Fibroblast of the aortic adventitia (primary cell): Measurements from ENCODE around the gene SLC34A3. TPM values are rescaled to one million over a fixed set of nuclear protein-coding genes. Genes with fewer than 3 reads are reported as not detected.

Experiments
- DNase-seq: peaks from one replicate; pipeline ENCODE4 v3.0.0-alpha.2; 2010; ENCODE audit warnings: low read depth
- H3K4me3 ChIP-seq: 2 replicates; pipeline ENCODE4 v1.5.1; 2011; ENCODE audit warnings: low read depth, mild to moderate bottlenecking, control low read depth, low read length, moderate library complexity
- total RNA-seq: library from RNA; depleted of rRNA; stranded (reverse); fragments of >200 nt; gene quantifications from 2 replicates; pipeline ENCODE4 v1.2.3, GENCODE V29; 2012; ENCODE audit warnings: low replicate concordance
- TF ChIP-seq, protein P1 (sequence below): IDR thresholded peaks from 2 replicates; pipeline ENCODE4 v1.5.1; 2011; ENCODE audit warnings: mild to moderate bottlenecking, low read length, control low read depth, inconsistent platforms; ENCODE audit not compliant: insufficient read depth

Gene SLC34A3
- total RNA-seq, 1 donor: not detected

DNA sequence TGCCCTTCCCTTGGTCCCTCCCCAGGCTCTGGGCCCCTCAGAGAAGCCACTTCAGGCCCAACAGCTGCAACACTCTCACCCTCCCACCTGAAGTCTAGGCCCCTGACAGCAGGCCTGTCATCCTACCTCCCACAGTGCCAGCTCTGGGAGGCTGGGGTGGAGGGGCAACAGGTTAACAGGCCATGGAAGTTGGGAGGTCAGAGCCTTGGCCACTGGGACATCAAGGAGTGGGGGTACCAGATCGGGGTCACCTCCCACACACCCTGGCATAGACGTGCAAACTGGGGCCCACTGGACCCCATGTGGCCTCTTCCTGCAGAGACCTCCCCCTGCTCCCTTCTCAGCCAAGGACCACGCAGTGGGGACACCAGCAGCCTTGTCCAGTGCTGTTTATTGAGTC, 39.5 kb upstream of the SLC34A3 start:
- TF ChIP-seq, protein P1, sequence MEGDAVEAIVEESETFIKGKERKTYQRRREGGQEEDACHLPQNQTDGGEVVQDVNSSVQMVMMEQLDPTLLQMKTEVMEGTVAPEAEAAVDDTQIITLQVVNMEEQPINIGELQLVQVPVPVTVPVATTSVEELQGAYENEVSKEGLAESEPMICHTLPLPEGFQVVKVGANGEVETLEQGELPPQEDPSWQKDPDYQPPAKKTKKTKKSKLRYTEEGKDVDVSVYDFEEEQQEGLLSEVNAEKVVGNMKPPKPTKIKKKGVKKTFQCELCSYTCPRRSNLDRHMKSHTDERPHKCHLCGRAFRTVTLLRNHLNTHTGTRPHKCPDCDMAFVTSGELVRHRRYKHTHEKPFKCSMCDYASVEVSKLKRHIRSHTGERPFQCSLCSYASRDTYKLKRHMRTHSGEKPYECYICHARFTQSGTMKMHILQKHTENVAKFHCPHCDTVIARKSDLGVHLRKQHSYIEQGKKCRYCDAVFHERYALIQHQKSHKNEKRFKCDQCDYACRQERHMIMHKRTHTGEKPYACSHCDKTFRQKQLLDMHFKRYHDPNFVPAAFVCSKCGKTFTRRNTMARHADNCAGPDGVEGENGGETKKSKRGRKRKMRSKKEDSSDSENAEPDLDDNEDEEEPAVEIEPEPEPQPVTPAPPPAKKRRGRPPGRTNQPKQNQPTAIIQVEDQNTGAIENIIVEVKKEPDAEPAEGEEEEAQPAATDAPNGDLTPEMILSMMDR: no peak
- no peak for DNase-seq
- no peak overlapping the region for H3K4me3 ChIP-seq

DNA sequence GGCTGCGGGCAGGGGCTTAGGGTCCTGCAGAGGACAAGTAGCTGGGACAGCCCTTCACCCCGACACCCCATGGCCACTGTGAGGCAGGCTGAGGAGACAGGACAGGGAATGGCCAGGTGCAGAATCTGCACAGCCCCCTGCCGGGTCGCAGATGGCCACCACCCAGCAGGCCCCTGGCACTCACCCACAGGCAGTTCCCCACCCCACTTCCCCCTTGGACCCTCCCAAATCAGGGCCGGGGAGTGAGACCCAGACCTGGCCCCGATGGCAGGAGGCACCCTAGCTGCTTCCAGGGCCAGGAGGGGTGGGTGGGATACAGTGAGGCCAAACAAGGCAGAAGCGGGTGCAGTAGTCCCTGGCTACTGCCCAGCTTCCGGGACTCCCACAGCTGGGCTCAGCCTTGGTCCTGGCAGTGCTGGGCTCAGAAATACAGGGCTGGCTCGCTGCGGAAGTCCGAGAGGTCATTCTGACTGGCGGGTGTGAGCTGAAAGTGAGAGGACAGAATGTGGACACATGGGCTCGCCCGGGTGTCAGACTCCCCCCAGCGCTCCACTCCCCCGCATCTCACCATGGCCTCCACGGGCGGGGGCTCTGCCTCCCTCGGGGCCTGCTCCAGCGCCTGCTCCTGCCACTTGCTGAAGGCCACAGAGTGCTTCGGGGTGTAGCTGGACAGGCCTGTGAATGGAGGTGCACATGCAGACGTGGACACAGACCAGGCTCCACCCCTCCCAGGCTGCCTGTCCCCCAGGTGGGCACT, 38.8 kb upstream of the SLC34A3 start:
- H3K4me3 ChIP-seq: no peak overlapping the region
- DNase-seq: no peak
- TF ChIP-seq, protein P1: no peak

GRCh38 chr9:137192448-137192780, 38.3 kb upstream of the SLC34A3 start:
- H3K4me3 ChIP-seq: no peak overlapping the region
- TF ChIP-seq, protein P1: no peak
- no peak for DNase-seq

DNA sequence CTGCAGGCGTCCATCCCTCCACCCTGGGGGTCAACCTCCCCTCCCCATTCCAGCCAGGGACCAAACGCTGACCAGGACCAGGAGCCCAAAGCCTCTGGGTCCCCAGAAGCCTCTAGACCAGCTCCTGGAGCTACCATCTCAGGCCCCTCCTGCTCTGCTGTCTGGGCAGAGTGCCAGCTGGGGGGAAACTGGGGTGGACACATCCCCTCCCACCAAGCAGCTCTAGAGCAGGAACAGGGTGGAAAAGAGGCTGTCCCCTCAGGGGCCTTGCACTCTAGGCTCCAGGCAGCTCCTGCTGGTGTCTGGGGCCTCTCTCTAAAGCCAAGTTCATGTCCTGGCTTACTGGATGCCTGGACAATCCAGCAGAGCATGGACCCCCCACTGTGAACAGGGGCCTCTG, 37.8 kb upstream of the SLC34A3 start:
- TF ChIP-seq, protein P1: no peak
- H3K4me3 ChIP-seq: no peak overlapping the region
- no peak for DNase-seq

DNA sequence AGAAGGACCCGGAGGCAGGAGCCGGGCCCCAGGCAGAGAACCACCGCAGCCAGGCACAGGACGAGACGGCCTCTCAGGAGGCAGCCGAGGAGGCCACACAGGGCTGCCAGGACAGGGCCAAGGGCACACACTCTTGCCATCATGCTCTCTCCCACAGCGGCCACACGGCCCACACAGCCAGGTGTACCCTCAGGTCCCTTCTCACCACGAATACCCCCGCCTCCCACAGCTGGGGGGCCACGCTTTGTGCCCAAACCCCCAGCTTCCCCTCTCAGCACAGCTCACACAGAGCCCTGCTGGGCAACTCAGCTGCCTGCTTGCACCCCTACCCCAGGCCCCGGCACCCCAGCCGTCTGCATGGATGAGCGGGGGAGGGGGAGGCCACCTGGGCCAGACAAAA, 36.9 kb upstream of the SLC34A3 start:
- no peak overlapping the region for H3K4me3 ChIP-seq
- TF ChIP-seq, protein P1: no peak
- DNase-seq: no peak

DNA sequence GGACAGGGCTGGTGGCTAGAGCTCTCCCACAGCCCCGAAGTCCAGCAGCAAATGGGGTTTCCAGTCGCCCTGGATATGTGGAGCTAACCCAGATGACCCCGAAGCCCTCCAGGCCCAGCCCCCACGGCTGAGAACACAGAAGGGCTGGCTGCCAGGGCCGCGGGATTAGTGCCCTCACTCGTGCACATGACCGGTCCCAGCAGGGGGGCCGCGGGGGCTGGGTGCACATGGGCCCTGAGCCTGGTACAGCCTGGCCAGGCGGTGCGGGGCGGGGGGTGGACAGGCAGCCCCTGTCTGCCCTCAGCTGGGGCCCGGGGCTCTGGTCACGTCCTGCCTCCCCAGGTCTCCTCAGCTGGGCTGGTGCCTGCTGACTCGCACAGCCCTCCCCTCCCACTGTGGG, 36.3 kb upstream of the SLC34A3 start:
- no peak for DNase-seq
- TF ChIP-seq, protein P1: no peak
- H3K4me3 ChIP-seq: no peak overlapping the region

DNA sequence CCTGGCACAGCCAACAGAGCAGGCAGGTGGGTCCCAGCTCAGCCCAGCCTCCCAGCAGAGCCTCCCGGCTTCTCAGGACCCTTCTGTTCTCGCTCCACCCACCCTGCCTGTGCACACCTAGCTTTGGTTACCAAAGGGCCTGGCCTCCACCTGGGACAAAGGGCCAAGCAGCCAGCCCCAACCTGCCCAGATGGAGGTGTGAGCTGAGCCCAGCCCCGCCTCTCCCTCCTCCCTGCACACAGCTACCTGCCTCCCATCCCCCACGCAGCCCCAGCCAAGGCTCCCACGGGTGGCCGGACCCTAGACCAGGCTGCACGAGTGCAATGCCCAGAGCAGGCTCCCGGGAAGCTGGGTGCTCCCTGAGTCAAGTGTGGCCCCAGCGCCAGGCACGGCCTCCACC, 35.8 kb upstream of the SLC34A3 start:
- TF ChIP-seq, protein P1: no peak
- no peak for DNase-seq
- H3K4me3 ChIP-seq: no peak overlapping the region
